ENCODE results near the gene NTM.

- TF ChIP-seq CTCF (IDR thresholded peaks at IDR 0.05) (no peak), POLR2A (IDR thresholded peaks at IDR 0.05) (no peak)
Observed at GRCh38 chr11:131598305-131598704, 227.9 kb downstream of the NTM start.
